NCI-H526 (cell line): ENCODE data around the gene PEAK3.

Experiments used
- DNase-seq, 2 experiments: peaks; one replicate each; lab custom pipeline; 2025; lab: John Stamatoyannopoulos, UW

Gene PEAK3

DNA sequence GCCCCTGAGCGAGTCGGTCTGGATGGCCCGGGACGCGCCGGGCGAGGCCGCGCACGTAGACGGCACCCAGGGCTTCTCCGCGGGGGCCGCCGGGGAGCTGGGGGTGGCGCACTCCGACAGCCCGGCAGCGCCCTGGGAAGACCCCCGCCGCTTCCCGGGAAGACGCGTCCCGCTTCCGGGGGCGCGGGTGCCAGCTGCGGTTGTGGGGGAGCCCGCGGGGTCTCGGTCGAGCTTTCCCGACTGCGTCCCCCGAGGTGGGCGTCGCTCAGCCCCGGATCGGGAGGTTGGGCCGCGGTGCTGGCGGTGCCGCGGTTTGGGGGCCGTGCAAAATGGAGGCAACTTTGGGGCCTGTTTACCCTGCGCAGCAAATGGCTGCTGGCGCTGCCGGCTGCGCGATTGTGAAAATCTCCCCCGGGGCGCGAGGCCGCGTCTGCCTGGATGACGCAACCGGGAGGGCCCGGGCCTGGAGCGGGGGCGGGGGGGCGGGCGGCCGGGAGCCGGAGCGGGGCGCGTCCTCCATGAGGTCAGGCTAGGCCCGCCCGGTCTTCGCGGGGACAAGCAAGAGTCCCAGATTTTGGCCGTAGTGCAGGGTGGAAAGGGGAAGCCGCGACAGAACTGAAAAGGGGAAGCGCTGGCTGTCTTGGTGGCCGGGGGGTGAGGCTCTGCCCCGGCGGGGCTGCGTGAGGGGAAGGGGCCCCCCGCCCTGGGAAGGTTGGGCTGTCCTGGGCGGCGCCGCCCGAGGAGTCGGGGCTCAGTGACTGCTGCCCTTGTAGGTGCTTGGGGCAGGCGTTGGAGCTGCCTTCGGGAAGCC, 11.3 kb downstream of the PEAK3 start:
- DNase-seq, result no peak

DNA sequence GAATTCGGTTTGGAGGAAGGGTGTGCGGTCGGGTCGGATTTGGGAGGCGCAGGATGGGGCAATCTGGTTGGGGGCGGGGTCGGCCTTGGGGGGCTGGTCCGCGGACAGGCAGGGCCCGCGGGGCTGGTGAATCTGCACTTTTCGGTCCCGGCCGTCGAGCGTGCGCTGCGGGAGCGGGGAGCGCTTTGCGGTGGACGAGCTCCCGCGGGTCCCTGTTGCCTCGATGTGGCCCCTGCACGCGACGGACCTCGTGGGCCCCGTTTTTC, 11.9 kb downstream of the PEAK3 start:
- DNase-seq, result no peak

- DNase-seq, result peak; percentile 75 to 93
Measured at GRCh38 chr19:2269244-2270156, 12.5 kb downstream of the PEAK3 start.

- DNase-seq, result no peak
Measured at GRCh38 chr19:2268861-2269243, 13.1 kb downstream of the PEAK3 start.

DNA sequence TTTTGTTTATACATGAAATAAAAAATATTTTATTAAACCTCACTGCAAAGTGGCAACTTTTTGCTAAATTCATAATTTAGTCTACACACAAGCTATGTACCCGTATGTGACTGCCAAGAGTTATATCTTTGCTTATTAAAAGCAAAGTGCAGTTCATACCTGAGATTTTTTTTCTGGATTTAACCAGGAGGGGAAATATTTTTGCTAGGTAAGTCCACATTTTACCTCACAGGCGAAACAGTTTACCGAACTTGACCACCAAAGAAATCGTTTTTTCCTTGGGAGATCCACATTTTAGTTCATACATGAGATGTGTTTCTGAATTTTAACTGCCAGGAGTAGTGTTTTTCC, 13.5 kb downstream of the PEAK3 start:
- no peak for DNase-seq

- no peak for DNase-seq
Measured at GRCh38 chr19:2266183-2266993, 15.6 kb downstream of the PEAK3 start.

DNA sequence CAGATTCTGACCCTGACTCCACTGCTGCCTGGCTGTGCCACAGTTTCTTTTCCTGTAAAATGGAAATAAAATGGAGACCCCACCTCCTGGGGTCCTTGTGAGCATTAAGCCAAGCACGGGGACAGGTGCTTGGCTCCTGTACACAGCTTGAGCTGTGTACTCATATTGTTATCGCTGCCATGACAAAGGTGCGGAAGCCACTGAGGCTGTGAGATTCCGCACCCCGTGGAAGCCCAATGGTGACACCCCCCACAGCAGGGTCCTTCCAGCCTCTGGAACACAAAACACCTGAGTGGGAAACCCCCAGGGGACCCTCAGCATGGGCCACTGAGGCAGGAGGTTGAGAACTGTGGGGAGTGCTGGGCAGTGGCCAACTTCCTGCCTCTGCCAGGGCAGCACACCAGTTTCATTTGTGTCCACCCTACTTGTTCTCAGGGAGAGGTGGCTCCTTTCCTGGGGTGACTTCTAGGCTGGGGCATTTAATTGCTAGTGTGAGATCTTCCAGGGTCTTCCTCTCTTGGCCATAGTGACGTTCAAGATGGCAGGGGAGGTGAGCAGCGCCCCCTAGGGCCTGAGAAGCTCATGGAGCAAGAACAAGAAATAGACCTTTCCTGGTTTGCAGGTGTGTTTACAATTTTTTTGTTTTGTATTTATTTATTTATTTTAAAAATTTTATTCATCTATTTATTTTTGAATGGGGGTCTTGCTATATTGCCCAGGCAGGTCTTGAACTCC, 20.4 kb downstream of the PEAK3 start:
- no peak for DNase-seq

DNA sequence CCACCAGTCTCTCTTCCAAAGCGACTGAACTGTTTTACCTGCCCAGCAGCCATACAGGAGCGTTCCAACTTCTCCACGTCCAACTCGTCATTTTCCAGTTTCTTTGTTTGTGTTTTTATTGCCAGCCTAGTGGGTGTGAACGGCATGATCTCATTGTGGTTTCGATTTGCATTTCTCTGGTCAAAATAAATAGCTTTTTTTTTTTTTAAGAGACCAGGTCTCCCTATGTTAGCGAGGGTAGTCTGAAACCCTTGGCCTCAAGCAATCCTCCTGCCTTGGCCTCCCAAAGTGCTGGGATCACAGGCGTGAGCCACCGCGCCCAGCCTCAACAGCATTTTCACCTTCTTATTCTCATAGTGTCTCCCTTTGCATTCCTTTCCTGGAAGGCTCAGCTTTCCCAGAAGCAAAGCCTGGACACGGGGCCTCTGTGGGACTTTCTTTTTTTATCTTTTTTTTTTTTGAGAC, 21.6 kb downstream of the PEAK3 start:
- DNase-seq, result peak; percentile 48 to 56

DNA sequence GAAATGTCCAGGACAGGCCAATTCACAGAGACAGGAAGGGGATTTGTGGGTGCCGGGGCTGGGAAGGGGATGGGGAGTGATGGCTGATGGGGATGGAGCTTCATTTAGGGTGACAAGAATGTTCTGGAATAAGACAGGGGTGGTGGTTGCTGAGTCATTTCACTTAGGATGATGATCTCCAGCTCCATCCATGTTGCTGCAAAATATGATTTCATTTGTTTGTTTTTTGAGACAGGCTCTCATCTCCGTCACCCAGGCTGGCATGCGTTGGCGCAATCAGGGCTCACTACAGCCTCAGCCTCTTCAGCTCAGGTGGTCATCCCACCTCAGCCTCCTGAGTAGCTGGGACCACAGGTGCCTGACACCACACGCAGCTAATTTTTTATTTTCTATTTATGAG, 22.6 kb downstream of the PEAK3 start:
- no peak for DNase-seq

GRCh38 chr19:2255982-2256685, 25.8 kb downstream of the PEAK3 start, which contains the start of gene JSRP1:
TSS of gene JSRP1 (minus strand) at chr19:2256417. CDS start at chr19:2255314, 1,103 bp downstream.
- DNase-seq, result no peak

- DNase-seq, result no peak
Measured at GRCh38 chr19:2255112-2255845, 26.7 kb downstream of the PEAK3 start.

DNA sequence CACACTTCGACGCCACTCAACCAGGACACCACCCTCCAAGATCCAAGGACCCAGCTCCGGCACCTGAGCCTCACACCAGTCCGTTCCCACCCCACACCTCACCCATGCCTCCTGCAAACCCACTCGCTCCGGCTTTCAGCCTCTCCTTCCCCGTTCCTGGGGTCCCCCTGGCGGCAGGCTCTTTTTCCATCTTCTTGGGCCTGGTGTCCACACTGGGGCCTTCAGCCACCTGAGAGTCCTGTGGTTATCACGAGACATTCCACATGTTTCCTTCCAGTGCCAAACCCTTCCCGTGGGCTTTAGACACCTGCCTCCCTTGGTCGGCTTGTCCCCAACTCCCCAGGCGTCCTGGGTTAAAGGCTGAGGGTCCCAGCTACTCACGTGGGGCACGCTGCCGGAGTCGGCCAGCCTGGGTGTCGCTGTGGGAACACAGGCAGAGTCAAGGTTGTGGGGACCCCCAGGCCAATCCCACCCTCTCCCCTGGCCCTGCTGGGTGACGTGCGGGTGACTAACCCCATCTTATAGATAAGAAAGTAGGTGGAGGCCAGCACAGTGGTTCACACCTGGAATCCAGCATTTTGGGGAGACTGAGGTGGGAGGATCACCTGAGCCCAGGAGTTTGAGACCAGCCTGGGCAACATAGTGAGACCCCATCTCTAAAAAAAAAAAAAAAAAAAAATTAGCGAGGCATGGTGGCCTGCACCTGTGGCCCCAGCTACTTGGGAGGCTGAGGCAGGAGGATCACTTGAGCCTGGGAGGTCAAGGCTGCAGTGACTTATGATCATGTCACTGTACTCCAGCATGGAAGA, 27.7 kb downstream of the PEAK3 start:
- DNase-seq, result no peak

DNA sequence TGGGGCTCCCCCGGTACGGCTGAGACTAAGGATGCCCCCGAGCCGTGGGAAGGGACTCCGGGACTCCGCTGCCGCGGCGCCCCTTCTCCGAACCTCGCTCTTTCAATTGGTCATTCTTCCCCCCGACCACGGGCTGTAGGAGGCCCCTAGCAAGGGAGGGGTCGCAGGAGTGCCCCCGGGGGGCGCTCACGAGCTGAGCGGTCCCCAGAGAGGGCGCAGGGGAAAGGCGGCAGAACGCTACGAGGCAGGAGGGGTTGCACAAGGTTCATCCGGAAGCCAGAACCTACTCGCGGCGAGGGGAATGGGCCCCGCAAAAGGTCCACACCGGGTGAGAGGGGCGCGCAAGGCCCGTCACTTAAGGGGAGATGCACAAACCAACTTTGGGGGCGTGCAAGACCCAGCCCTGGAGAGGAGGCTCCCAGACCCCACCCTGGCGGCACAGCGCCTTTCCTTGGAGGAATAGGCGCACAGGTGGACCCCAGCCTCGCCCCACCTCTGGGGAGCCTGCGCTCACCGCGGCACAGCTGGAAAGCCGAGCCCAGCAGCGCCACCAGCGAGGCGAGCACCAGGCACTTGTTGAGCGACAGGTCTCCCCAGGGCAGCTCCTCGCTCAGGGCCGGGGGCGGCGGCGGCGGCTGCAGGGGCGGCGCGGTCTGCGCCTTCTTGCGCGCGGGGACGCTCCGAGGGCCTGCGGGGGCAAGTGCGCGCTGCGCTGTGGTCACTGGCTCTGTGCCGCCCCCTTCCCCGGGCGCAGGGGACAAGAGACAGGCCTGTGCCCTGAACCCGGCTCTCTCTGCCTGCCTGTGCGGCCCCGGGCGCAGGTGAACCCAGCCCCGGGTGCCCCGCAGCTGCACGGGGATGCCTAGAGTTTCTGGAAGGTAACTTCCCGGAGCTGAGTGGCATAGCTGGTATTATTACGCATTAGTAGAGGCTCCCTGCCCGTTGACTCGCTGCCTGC, 28.6 kb downstream of the PEAK3 start:
- peak in 1 of 2 experiments; percentile 35 for DNase-seq

DNA sequence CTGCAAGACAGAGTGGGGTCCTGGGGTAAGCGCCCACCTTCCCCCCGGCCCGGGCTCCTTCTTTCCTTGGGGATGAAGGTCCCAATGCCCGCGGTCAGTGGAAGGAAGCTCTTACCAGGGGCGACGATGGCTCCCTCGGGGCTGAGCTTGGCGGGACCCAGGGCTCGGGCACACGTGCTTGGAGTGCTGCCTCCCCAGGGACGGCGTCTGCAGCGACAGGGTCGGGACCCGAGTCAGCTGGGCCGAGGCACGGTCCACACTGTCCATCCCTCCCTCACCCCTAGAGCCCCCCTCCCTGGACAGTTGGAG, 29.2 kb downstream of the PEAK3 start:
- DNase-seq, result no peak

- no peak for DNase-seq
Measured at GRCh38 chr19:2252055-2252796, 29.7 kb downstream of the PEAK3 start.

- peak in 1 of 2 experiments; percentile 49 for DNase-seq
Measured at GRCh38 chr19:2251106-2252054, 30.6 kb downstream of the PEAK3 start.

- DNase-seq, result no peak
Measured at GRCh38 chr19:2250766-2251105, 31.2 kb downstream of the PEAK3 start.
